Measurements from ENCODE around the gene ACTR10.

ACTR10 gene

DNA sequence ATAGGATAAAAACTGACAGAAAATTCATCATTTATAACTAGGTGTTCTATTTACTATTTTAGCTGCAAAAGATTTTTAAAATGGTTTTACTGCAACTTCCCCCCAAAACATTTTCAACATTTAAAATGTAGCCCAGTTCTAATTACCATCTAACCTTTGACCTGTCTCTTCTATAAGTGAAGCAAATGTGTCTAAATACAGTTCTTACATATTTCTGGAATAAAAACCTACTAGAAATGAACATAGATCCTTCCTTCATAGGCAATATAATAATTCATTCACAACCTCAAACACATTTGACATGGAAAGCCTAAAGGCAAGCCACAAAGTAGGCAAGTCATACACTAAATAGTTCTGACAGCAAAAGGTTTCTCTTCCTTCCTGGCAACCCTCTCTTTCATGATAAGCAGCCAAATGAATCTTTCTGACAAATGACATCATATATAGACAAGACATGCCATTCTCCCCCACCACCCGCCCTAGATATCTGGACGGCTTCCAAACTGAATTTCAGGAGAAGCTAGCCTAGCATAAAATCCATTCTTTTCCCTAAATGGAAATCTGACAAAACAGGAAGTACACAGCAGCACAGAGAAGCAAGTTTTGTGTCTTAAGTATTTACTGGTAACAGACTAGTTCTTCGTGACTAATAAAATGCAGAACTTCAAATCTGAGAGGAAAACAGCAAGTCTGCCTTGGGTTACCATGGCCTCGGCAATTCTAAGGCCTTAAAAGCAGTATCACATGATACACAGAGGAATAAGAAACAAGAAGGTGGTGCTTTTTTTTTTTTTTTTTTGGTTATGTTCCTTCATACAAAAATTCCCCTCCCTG lies 81.2 kb downstream of the ACTR10 start:
- TF ChIP-seq CTCF (IDR thresholded peaks at IDR 0.05; ENCODE audit: insufficient read depth, missing control alignments) = no peak
- FAIRE-seq (no peak), DNase-seq (ENCODE audit: insufficient read length, low spot score) (no peak)

GRCh38 chr14:58281969-58282368 lies 82.0 kb downstream of the ACTR10 start:
- DNase-seq (ENCODE audit: insufficient read length, low spot score) (no peak), FAIRE-seq (no peak)
- TF ChIP-seq CTCF (IDR thresholded peaks at IDR 0.05; ENCODE audit: insufficient read depth, missing control alignments) = no peak

- TF ChIP-seq CTCF (IDR thresholded peaks at IDR 0.05; ENCODE audit: insufficient read depth, missing control alignments) = no peak
- no peak for DNase-seq (ENCODE audit: insufficient read length, low spot score)
- FAIRE-seq = no peak
Observed at GRCh38 chr14:58282925-58283593, 83.1 kb downstream of the ACTR10 start.

DNA sequence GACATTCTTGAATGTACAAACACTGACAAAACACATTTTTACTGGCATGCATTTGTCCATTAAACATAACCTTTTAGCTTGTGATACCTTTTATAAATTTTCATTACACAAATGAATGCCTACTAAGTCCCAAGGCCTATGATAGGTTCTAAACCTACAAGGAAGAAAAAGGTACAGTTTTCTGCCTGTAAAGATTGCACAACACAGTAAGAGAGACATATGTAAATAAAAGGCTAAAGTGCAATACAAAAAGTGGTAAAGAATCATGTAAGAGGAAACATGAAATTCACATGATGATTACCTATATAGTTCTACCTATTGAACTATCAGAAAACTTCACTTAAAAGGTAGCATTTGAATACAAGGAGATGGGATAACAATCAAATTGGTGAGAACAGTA lies 83.8 kb downstream of the ACTR10 start:
- FAIRE-seq (no peak), DNase-seq (ENCODE audit: insufficient read length, low spot score) (no peak)
- TF ChIP-seq CTCF (IDR thresholded peaks at IDR 0.05; ENCODE audit: insufficient read depth, missing control alignments) = no peak

GRCh38 chr14:58285132-58285531 lies 85.2 kb downstream of the ACTR10 start:
- FAIRE-seq = no peak
- no peak for TF ChIP-seq CTCF (IDR thresholded peaks at IDR 0.05; ENCODE audit: insufficient read depth, missing control alignments)
- no peak for DNase-seq (ENCODE audit: insufficient read length, low spot score)

Measured in D721Med (cell line).